LHCN-M2 (cell line): ENCODE results near the gene OR8A1. TPM values are rescaled to one million over a fixed set of nuclear protein-coding genes. Genes with fewer than 3 reads are reported as not detected.

Source experiments
- DNase-seq: peaks from one replicate; pipeline ENCODE4 v3.0.0-alpha.2; 2012; ENCODE audit warnings: low read depth
- total RNA-seq: library from RNA; depleted of rRNA; stranded (reverse); fragments of >200 nt; gene quantifications from 2 replicates; pipeline ENCODE4 v1.2.3, GENCODE V29; 2014; rRNA removed

OR8A1 gene
- total RNA-seq, 1 experiment from 2014 or later: not detected

GRCh38 chr11:124592627-124593026 lies 22.8 kb downstream of the OR8A1 start:
- DNase-seq: no peak

GRCh38 chr11:124595302-124595701 lies 25.5 kb downstream of the OR8A1 start:
- DNase-seq: no peak

GRCh38 chr11:124597626-124598025 lies 27.8 kb downstream of the OR8A1 start:
- no peak for DNase-seq

GRCh38 chr11:124600621-124601320 lies 31.0 kb downstream of the OR8A1 start:
- no peak for DNase-seq

- peak; percentile 97 for DNase-seq
These were observed 32.4 kb downstream of the OR8A1 start for GRCh38 chr11:124602193-124602592.

- peak; percentile 50 for DNase-seq
These were observed 32.9 kb downstream of the OR8A1 start for GRCh38 chr11:124602723-124603122.

- no peak for DNase-seq
These were observed 35.9 kb downstream of the OR8A1 start for GRCh38 chr11:124605719-124606118.

GRCh38 chr11:124608147-124608546 lies 38.4 kb downstream of the OR8A1 start:
- peak; percentile 12 for DNase-seq

- no peak for DNase-seq
These were observed 40.5 kb downstream of the OR8A1 start for GRCh38 chr11:124610295-124610694.

- DNase-seq: no peak
These were observed 41.3 kb downstream of the OR8A1 start, which contains the start of gene PANX3 for GRCh38 chr11:124611064-124611463. PANX3 (plus strand) TSS chr11:124611428; CDS start chr11:124611557, 129 bp downstream.

- DNase-seq: no peak
These were observed 42.2 kb downstream of the OR8A1 start for GRCh38 chr11:124612045-124612444.

GRCh38 chr11:124612567-124613246 lies 42.9 kb downstream of the OR8A1 start:
- no peak for DNase-seq

- no peak for DNase-seq
These were observed 49.1 kb downstream of the OR8A1 start for GRCh38 chr11:124618863-124619262.

Other genes starting within 250 kb of the OR8A1 start
- gene OR8D2, start 249.8 kb upstream of the OR8A1 start, total RNA-seq: not detected in 2 replicates
- gene OR8B2, start 185.5 kb upstream of the OR8A1 start, total RNA-seq: not detected in 2 replicates
- not detected in 2 replicates for gene OR8B3, start 171.0 kb upstream of the OR8A1 start, total RNA-seq
- gene OR8B4, start 145.1 kb upstream of the OR8A1 start, total RNA-seq: not detected in 2 replicates
- gene OR8B8, start 124.3 kb upstream of the OR8A1 start, total RNA-seq: not detected in 2 replicates
- not detected in 2 replicates for gene OR8B12, start 26.3 kb upstream of the OR8A1 start, total RNA-seq
- gene PANX3, start 41.4 kb downstream of the OR8A1 start, total RNA-seq: not detected in 2 replicates
- gene TBRG1, start 52.9 kb downstream of the OR8A1 start, total RNA-seq: 33.7 and 35.8 TPM in 2 replicates
- 11.4 and 15.3 TPM in 2 replicates for gene SIAE, start 103.7 kb downstream of the OR8A1 start, total RNA-seq
- gene SPA17, start 103.9 kb downstream of the OR8A1 start, total RNA-seq: 24.9 and 30.2 TPM in 2 replicates
- 2.4 and 3.8 TPM in 2 replicates for gene NRGN, start 169.9 kb downstream of the OR8A1 start, total RNA-seq
- gene VSIG2, start 182.3 kb downstream of the OR8A1 start, total RNA-seq: not detected in 2 replicates
- 0.06 TPM in 2 replicates for gene ESAM, start 192.3 kb downstream of the OR8A1 start, total RNA-seq
- gene MSANTD2, start 230.4 kb downstream of the OR8A1 start, total RNA-seq: 12.3 and 15.4 TPM in 2 replicates